ENCODE measurements around the gene UPK2.
A peak's percentile ranks its signal among the peaks of the same experiment; 100 is the strongest.

UPK2 gene

DNA sequence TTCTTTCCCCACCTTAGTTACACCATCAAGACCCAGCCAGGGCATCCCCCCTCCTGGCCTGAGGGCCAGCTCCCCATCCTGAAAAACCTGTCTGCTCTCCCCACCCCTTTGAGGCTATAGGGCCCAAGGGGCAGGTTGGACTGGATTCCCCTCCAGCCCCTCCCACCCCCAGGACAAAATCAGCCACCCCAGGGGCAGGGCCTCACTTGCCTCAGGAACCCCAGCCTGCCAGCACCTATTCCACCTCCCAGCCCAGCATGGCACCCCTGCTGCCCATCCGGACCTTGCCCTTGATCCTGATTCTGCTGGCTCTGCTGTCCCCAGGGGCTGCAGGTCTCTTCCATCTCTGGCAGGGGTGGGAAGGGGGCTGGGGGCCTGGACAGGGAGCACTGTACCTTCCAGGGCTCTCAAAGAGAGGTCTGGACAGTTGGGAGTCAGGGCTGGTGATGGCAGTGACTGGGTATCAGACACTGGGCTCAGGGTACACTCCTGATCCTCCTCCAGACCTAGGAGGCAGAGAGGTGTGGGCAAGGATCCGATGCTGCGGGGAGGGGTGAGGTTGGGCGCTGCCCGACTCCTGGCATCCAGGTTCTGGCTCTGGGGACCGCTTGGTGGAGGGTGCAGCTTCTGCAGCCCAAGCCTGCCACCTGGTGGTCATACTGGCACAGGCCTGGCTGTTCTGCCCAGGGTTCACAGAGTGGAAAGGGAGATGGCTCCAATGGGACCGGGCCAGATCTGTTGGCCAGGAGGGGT lies at the start of gene UPK2:
UPK2 (plus strand) TSS at position 205 of the 753 bp plus-strand sequence; CDS start at position 258, 53 bp downstream.
- DNase-seq: peak; percentile 96

DNA sequence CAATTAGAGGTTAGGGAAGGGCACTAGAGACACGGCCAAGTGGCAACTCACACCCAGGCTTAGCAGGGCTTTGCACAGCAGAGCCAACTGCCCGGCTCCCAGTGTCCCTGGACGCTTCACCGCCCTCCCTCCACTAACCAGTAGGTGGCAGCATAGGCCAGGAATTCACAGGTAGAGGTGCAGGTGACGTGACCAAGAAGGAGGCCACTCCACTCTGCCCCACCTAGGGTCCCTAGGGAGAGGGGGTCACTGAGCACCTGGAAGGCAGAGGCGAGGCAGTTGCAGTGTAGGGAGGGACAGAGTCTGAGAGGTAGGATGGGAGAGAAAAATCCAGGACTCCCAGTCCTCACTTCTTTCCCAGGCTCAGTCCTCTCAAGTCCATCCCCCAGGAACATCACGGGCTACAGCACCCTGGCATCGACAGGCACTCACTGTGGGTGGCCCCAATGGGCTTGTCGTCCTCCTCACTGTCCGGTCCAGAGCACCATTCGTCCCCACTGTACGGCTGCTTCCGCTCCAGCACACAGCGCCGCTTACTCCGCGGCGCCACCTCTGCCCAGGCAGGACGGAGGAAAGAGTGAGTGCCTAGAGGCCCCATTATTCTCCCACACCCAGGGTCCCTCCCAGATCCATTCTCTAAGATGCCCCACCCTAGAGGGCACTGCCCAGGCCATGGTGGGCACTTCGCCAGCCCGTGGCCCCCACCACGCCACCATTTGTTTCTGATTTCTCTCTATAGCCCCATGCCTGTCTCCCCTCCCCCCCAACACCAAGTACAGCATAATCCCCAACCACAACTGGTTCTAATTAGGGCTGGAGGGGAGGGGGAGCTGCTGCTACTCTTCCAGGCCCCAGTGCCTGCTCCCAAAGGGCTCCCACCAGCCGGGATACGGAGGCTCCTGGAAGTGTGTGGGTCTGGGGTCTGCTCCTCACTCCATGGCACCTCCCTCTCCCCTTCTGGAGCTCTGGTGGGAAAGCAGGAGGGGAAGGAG lies 48.8 kb upstream of the UPK2 start:
- DNase-seq: peak; percentile 95

DNA sequence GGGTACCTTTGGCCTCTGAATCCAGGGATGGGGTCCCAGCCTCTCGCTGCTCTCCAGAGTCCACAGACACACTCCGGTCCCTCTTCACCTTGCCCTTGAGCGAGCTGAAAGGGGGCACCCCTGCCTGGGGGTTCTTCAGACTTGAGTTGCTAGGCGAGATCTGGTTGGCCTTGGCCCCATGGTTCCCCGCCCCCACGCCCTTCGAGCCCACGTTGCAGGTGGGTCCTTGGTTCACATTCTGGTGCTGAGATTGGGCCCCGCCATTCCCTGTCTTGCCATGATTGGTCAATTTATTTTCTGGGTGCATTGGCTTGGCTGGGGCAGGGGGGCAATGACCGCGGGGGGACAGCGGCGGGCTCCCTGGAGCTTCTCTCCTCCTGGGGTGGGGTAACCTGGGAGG lies 47.8 kb upstream of the UPK2 start:
- no peak for DNase-seq

DNA sequence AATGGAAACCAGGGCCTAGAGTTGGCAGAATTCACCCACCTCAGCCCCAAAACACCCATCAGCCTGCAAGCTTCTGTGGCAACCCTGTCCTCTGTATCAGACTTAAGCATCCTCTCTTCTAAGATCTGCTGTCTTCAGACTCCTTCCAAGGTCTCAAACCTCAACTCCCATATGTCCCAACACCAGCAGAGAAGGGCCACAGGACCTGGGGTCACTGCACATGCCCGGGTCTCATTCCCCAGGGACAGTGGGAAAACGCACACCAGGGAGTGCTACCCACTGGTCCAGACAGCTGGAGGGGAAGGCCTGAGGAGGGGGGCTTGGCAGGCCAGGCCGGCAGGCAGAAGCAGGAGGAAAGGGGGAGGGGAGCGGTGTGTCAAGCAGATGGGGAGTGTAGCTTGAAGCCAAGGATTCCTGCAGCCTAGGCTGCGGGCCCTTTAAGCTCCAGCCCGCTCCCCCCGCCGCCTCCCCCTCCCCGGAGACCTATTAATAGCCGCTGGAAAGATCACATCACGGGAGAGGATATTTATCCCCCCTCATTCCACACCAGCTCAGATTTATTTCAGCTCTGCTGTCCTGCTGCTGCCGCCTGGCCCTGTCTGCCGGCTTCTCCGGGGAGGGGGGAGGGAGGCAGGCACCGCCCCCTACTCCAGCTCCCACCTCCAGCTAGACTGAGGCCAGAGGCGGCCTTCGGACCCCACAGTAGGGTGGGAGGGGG lies 47.0 kb upstream of the UPK2 start:
- DNase-seq: no peak

DNA sequence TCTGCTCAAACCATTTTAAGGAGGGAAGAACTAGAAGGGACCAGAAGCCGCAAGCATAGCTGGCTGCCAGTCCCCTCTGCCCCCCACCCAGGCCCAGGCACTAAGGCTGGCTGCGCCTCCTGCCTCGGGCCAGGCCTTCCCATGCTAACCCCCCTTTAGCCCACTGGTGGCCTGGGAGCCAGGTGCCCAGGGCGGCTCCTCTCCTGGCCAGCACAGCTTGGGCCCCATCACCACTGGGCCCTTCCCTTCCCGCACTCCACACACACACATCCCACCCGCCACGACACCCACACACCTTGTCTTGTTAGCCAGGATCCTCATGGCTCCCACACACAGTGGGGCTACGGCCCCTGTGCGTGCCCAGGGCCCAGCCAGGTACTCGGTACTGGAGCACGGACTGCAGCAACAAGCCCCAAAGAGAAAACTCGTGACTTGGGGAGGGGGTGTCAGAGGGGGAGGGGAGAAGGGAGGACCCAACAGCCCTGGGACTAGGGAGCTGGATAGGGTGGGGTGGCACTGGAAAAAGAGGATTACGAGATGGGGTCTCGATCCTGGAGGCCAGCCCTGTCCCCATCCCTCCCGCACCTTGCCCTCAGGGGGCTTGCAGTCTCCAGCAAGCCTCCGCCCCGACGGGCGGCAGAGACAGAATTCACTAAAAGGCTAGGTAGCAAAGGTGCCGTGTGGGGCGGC lies 46.3 kb upstream of the UPK2 start:
- DNase-seq: no peak

DNA sequence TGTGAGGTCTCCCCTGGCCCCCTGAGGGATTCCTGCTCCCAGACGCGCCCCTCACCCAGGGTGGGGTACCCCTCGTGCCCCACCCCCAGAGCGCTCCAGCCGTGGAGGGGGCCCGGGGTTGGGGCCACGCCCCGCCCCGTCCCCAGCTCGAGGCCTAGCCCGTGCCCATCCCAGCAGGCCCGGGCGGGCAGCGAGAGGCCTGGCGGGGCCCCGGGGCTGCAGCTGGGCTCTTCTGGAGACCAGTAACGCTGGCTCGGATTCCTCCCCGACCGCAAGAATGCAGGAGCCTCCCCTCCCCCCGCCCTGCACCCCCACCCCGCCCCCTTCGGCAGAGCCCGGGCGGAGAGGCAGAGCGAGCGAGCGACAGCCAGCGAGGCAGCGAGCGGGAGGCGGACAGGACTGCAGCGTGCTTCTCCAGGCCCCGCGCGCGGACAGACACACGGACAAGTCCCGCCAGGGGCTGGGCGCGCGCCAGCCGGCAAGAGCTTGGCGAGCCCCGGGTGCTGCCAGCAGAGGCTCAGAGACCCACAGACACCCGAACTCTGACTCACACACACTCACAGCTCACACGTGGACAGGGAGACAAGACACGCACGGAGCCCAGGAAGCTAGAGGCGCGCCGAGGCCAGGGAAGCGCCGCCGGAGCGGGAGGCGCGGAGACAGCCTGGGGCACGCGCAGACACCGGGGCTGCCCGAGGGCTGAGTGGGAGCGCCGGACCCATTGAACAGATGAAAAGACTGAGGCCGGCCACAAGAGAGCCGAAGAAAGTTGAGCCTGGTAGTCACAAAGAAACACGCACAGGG lies 45.6 kb upstream of the UPK2 start:
- DNase-seq: peak; percentile 55

DNA sequence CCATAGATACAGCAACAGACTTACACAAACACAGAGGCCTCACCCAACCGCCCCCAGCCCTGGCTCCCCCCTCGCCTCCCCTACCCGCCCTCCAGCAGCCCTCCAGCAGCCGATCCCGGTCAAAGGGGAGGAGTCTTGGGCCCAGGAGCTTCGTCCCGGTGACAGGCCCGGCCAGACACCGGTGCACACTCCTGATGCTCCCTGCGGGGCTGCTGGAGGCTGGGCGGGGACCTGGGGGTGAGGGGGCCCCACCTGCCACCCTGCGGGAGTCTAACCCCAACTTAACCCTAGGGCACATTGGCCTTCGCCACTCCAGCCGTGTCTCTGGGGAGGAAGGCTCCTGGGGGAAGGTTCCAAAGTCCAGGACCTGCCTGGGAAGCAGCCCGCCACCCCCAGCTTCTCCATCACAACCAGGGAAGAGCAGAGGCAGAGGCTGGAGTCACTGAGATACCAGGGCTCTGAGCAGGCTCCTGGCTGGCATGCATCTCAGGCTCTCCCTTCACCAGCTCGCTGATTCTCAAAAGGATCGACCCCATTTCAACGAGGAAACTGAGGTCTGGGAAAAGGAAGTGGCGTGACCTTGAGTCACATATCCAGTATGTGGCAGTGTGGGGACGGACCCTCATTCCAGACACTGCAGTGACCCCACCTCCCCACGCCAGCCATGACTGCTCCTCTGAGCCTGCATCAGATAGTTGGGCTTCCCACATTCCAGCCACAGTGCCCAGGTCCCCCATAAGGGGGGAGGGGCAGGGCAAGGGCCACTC lies 44.8 kb upstream of the UPK2 start:
- DNase-seq: peak; percentile 41

DNA sequence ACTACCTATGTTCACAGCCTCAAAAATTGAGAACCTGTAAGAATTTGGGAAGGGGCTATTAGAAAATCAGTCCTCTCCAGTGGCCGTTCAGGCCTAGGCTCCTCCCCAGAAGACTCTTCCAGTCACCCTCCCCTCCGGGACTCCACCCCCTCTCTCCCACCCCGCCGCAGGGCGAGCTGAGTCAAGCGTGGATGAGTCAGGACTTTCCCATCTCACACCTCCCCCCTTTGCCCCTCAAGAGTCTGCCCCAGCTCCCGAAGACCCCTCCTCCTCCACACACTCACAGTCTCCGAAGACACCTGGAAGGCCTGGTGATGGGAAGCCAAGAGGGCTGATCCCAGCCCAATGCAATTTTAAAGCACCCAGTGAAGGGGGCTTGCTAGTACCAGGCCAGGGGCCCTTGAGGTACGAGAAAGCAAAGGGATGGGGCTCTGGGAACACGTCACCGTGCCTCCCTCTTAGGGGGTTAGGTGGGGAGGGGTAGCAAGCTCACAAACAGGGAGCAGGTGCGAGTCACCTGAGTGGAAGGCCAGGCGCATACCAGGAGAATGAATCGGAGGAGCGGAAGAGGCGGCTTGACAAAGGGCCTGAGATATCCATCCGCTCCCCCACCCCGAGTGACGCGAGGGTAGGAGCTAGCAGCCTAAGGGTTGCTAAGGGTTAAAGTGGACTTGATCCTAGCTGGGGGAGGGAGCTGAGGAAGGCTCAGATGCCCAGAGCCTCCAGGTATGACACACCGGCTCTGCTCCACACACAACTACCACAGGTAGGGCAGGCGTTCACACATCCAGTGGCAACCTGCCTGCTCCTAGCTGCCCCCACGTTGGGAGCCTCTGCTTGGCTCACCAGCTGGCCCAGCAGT lies 44.0 kb upstream of the UPK2 start:
- peak; percentile 89 for DNase-seq

DNA sequence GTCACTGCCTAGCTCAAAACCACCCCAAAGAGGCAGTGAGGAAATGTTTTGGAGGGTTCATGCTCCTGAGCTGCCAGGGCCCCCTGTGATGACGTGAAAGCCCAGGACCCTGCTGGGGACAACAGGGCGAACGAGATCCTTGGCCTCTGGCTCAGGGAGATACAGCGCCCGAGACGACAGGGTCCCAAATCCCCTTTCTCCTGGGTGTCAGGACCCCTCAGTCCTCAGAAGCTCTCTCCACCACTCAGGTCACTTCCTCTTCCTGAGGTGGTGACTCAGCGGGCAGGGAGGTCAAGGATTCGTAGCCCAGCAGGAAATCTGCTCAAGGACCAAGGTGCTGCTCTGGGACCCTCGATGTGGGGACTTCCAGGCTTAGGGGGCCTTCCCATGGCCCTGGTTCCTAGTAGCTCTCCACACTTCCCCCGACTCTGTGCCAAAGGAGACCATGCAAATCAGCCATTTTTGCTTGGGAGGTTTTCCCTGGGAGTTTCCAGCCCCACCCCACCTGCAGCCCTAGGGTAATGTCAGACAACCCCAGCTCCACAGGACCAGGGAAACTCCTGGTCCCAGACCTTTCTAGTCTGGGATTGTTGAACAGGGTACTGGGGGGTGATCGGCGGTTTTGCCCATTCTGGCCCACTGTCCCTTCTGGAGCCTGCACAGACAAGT lies 43.2 kb upstream of the UPK2 start:
- no peak for DNase-seq

DNA sequence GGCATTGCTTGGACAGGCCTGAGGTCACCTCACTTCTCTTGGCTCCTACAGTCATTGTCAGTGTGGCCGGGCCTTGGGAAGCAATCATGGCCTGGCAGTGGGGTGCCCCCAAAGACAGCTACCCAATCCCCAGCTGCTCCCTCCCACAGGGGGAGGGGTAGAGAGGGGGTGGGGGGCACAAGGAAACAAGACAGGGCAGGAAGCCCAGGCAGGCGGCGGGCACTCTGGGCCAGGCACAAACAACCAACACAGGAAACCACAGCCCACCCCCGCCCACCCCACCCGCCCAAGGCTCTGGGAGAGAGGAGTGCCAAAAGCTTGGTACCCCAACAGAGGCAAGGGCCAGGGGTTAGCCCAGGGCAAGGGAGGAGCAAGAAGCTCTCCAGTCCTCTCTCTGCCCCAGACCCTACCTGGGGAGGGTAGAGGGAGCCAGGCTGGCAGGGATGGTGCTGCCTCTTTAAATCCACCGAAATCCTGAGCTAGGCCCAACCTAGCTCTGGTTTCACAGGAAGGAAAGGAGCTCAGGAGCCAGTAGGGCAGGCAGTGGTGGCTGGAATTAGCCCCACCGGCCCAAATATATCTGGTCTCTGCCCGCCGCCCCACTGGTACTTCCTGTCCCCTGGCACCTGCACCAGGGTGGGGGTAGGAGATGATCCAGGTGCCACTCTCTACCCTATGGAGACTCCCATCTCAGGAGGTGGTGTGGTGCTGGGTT lies 42.5 kb upstream of the UPK2 start:
- peak; percentile 56 for DNase-seq

DNA sequence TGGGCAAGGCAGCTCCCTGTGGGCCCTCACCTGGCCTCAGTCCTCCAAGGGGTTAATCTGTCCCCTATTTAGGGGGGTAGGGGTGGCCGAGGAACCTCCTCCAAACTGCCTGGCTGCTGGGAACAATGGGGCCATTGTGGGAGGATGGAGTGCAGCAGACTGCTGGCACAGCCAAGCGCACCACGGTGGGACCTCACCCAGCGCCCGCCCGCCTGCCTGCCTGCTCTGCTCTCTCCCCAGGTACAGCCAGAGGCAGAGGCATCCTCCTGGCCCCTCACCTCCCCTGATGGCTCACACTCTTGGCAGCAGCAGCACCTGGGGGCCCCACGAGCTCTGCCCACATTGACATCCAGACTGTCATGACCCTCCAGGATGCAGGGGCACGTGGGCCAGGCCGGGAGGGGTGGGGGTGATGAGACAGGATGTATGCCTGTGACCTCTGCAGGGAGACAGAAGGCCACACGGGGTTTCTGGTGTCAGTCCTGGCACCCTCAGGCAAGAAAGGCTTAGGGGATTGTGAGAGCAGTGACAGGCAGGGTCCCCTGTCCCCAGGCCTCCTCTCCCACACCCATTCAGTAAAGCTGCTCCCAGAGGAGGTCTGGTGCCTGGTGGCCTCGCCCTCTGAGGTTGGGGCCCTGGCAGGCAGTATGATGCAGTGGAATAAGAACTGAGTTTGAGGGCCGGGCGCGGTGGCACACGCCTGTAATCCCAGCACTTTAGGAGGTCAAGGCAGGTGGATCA lies 41.8 kb upstream of the UPK2 start:
- peak; percentile 78 for DNase-seq

DNA sequence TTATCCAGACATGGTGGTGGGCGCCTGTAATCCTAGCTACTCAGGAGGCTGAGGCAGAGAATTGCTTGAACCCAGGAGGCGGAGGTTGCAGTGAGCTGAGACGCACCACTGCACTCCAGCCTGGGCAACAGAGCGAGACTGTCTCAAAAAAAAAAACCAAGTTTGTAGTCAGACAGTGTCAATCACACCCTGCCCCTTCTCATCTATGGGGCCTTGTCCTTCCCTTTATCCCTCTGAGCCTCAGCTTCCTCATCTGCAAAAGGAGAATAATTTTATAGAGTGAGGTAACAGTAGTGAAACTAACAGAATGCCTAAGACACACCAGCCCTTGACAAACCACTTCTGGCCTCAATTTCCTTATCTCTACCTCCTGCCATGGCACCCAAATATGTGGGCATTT lies 41.1 kb upstream of the UPK2 start:
- DNase-seq: no peak

DNA sequence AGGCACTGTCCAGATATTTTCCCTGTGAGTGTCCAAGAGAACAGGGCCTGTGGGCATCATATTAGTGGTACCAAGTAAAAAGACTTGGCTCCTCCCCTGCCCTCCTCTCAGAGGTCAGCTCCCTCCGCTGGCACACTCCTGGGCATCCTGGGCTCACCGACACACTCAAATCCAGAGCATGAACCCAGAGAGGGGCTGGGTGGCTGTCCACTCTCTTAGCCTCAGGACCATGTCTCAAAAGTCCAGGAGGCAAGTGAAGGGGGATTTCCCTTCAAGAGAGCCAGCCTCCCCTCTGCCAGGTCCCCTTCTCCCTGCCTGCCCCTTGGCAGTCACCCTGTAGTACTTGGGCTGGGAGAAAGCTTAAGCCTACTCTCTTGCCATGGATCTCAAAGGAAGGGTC lies 40.7 kb upstream of the UPK2 start:
- DNase-seq: no peak

DNA sequence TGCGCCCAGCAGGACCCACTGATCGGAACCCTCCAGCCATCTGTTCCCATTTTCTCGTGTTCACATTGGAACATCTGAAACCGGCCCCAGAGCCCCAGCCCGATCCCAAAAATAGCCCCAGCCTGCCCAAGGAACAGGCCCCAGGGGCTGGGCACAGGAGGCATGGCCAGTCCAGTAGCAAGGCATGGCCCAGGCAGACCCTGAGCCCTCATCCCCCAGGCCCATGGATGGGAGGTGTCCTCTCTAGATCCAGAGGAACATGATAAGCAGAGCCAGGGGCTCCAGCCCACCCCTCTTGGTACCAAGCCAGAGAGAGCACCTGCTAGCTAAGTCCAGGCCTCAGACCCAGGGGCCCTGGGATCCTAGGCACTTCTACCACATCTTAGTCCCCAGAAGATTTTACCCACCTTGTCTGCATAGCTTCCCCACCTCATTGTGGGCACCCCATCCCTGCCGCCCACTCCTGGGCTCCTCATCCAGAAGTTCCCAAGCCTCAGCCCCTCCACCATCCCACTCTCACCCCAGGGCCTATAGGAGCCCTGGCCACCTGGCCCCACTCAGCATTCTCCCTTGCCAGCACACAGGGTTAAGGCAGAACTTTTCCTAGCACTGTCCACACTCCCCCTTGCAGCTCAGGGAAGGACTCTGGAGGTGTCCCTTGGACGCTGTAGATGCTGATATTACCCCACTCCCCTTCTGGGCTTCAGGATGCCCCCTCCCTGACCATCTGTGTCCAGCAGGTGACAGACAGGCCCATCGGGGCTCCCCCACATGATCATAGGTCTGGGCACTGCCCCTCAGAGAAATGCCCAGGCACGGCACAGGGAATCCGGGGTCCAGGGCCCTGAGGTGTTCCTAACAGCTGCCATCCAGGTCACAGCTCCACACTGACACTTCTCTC lies 39.9 kb upstream of the UPK2 start:
- DNase-seq: peak; percentile 24

DNA sequence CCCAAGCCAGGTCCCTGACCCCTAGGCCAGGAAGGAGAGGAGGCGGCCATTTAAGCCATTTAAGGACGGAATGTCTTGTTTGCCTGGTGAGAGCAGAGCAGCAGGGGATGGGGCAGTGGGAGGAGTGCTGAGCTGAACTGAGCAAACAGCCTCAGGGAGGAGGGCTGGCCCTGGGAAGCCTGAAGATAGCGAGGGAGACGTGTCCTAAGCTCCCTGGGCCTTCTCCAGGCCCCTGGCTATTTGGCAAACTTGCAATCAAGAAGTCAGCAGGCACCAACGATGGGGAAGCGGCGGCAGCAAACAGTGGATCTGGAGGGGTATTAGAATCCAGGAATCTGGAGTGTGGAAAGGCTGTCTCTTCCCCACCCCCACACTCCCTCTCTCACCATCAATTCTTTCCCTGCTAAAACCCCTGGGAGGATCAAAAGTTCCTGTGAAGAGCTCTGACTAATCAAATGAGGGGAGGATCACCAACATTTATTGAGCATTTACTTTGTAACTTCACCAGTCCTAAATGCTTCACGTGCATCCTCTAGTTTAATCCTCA lies 39.2 kb upstream of the UPK2 start:
- DNase-seq: no peak

DNA sequence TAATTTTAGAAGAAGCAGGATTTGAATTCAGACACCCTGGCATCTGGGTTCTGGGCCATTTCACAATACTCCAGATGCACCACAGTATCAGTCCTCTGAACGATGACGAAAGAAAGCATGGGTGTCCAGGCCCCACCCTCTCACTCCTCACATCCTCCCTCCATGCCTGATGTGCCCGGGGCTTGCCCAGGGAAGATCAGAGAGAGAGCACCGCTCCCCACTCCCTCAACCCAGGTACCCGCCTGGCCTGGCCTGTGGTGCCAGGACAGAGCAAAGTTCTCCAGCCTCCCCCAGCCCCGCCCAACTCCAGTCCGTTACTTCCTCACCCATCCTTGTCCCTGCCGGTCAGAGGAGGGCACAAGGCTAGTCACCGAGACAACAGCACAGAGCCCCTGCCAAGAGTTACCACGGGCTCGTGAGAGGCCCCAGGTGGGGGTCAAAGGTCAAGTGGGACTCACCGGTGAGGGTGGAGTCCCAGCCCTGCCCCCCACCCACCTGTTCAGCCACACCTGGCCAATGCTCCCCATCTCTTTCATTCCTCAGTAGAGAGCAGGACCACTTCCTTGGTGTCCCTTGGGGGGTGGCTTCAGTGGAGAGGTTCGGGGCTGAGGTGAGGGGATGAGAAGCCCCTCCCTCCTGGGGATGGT lies 38.5 kb upstream of the UPK2 start:
- DNase-seq: peak; percentile 72
